ENCODE measurements around the gene MYO1G.

MYO1G gene

GRCh38 chr7:44973610-44974401, 5.0 kb downstream of the MYO1G start:
- no peak overlapping the region for H4K8ac ChIP-seq (ENCODE audit: low read depth, low read length)
- no CpG with 5 or more reads among the region's 10 CpGs for WGBS, 2 donors (ENCODE audit: extremely low coverage in 2 of 2, insufficient read length in 2 of 2, insufficient replicate concordance in 1 of 2)
- no peak overlapping the region for H3K4ac ChIP-seq (ENCODE audit: low read length)

GRCh38 chr7:44972562-44972961, 6.3 kb downstream of the MYO1G start:
- H3K18ac ChIP-seq (ENCODE audit: low read length), result no peak overlapping the region
- H3K14ac ChIP-seq (ENCODE audit: low read length), result no peak overlapping the region
- no peak overlapping the region for H2BK12ac ChIP-seq (ENCODE audit: low read length)
- peaks cover 0 to 4% of the 10 kb centered on the region in 2 donors for H3K4me1 ChIP-seq (ENCODE audit: control insufficient read depth in 2 of 2, insufficient read depth in 1 of 2, low read depth in 1 of 2, low read length in 2 of 2)
- H3K4me3 ChIP-seq (ENCODE audit: low read length in 2 of 2), result no peak overlapping the region
- no peak overlapping the region for H3K23ac ChIP-seq (ENCODE audit: low read depth, low read length, poor library complexity)
- no peaks in the 10 kb centered on the region for H3K9me3 ChIP-seq (replicated peaks in 1 of 2; ENCODE audit: control insufficient read depth in 2 of 2, insufficient read depth in 1 of 2, low read depth in 1 of 2, low read length in 2 of 2)
- H3K9ac ChIP-seq (ENCODE audit: low read depth, low read length, poor library complexity), result no peak overlapping the region
- H3K27me3 ChIP-seq (ENCODE audit: control insufficient read depth in 3 of 3, insufficient read depth in 3 of 3, low read depth in 1 of 3, low read length in 3 of 3), result peaks cover 0 to 6% (median 0%) of the 10 kb centered on the region in 3 experiments
- peak overlapping the region; percentile 76 for H2AFZ ChIP-seq (ENCODE audit: low read length)
- no peak for DNase-seq (ENCODE audit: low spot score)
- no peak overlapping the region for H4K91ac ChIP-seq (ENCODE audit: low read depth, low read length, poor library complexity)
- H3K36me3 ChIP-seq (replicated peaks in 1 of 2; ENCODE audit: control insufficient read depth in 2 of 2, insufficient read depth in 2 of 2, low read length in 2 of 2), result peaks cover 0 to 3% of the 10 kb centered on the region in 2 donors
- no CpG with 5 or more reads among the region's 3 CpGs for WGBS, 2 donors (ENCODE audit: extremely low coverage in 2 of 2, insufficient read length in 2 of 2, insufficient replicate concordance in 1 of 2)
- H3K4ac ChIP-seq (ENCODE audit: low read length), result no peak overlapping the region
- H3K4me2 ChIP-seq (ENCODE audit: insufficient read depth, low read length, poor library complexity, severe bottlenecking), result no peak overlapping the region
- H2BK15ac ChIP-seq (ENCODE audit: low read length), result no peak overlapping the region
- H2BK5ac ChIP-seq (ENCODE audit: low read length), result no peak overlapping the region
- no peak overlapping the region for H3K27ac ChIP-seq (replicated peaks; ENCODE audit: low read length)
- H2AK5ac ChIP-seq (ENCODE audit: low read depth, low read length), result no peak overlapping the region
- no peaks in the 10 kb centered on the region for H3K79me1 ChIP-seq (ENCODE audit: low read depth, low read length)
- H2BK120ac ChIP-seq (ENCODE audit: low read depth, low read length), result no peak overlapping the region
- H4K8ac ChIP-seq (ENCODE audit: low read depth, low read length), result no peak overlapping the region

More at GRCh38 chr7:44973610-44974401, 5.0 kb downstream of the MYO1G start:
- H3K36me3 ChIP-seq (replicated peaks in 1 of 2; ENCODE audit: control insufficient read depth in 2 of 2, insufficient read depth in 2 of 2, low read length in 2 of 2), result peaks cover 0 to 3% of the 10 kb centered on the region in 2 donors
- H2BK15ac ChIP-seq (ENCODE audit: low read length), result no peak overlapping the region
- H2AFZ ChIP-seq (ENCODE audit: low read length), result no peak overlapping the region
- H3K4me3 ChIP-seq (ENCODE audit: low read length in 2 of 2), result no peak overlapping the region
- no peak overlapping the region for H3K18ac ChIP-seq (ENCODE audit: low read length)
- H3K4me2 ChIP-seq (ENCODE audit: insufficient read depth, low read length, poor library complexity, severe bottlenecking), result no peak overlapping the region
- H3K14ac ChIP-seq (ENCODE audit: low read length), result no peak overlapping the region
- no peak overlapping the region for H2BK12ac ChIP-seq (ENCODE audit: low read length)
- H2BK5ac ChIP-seq (ENCODE audit: low read length), result no peak overlapping the region
- no peak overlapping the region for H2AK5ac ChIP-seq (ENCODE audit: low read depth, low read length)
- peaks cover 1% of the 10 kb centered on the region for H3K79me1 ChIP-seq (ENCODE audit: low read depth, low read length)
- H3K27me3 ChIP-seq (ENCODE audit: control insufficient read depth in 3 of 3, insufficient read depth in 3 of 3, low read depth in 1 of 3, low read length in 3 of 3), result peaks cover 0 to 6% (median 0%) of the 10 kb centered on the region in 3 experiments
- no peak overlapping the region for H2BK120ac ChIP-seq (ENCODE audit: low read depth, low read length)
- DNase-seq (ENCODE audit: low spot score), result no peak
- H3K4me1 ChIP-seq (ENCODE audit: control insufficient read depth in 2 of 2, insufficient read depth in 1 of 2, low read depth in 1 of 2, low read length in 2 of 2), result peaks cover 0 to 4% of the 10 kb centered on the region in 2 donors
- no peak overlapping the region for H4K91ac ChIP-seq (ENCODE audit: low read depth, low read length, poor library complexity)
- no peak overlapping the region for H3K27ac ChIP-seq (replicated peaks; ENCODE audit: low read length)
- no peak overlapping the region for H3K9ac ChIP-seq (ENCODE audit: low read depth, low read length, poor library complexity)
- no peaks in the 10 kb centered on the region for H3K9me3 ChIP-seq (replicated peaks in 1 of 2; ENCODE audit: control insufficient read depth in 2 of 2, insufficient read depth in 1 of 2, low read depth in 1 of 2, low read length in 2 of 2)
- H3K23ac ChIP-seq (ENCODE audit: low read depth, low read length, poor library complexity), result no peak overlapping the region

DNA sequence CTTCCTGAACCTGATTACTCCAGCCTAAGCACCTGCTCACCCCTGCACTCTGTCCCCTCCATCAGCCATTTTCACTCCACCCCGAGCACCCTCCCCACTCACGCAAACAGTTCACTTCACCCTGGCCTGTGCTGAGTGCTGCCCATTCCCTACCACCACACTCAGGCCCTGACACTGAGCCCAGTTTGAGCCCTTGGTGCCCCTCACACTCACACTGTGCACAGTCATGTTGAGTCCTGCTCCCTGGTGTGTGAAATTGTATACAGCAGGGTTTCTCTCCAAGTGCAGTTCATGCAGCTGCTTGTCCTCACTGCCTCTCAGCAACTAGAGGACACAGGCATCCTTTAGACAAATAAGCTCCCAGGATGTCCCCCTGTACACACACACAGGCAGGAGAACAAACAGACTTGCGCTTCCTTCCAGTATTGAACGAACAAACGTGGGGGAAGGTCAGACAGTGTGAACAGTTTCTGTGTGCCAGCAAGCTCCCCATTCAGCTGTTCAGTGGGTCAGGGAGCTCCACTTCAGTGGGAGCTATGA, 6.8 kb downstream of the MYO1G start:
- H3K36me3 ChIP-seq (replicated peaks in 1 of 2; ENCODE audit: control insufficient read depth in 2 of 2, insufficient read depth in 2 of 2, low read length in 2 of 2), result peaks cover 0 to 3% of the 10 kb centered on the region in 2 donors
- H3K4ac ChIP-seq (ENCODE audit: low read length), result no peak overlapping the region
- H2AFZ ChIP-seq (ENCODE audit: low read length), result peak overlapping the region; percentile 76
- H3K23ac ChIP-seq (ENCODE audit: low read depth, low read length, poor library complexity), result no peak overlapping the region
- H3K9me3 ChIP-seq (replicated peaks in 1 of 2; ENCODE audit: control insufficient read depth in 2 of 2, insufficient read depth in 1 of 2, low read depth in 1 of 2, low read length in 2 of 2), result no peaks in the 10 kb centered on the region
- no peak overlapping the region for H3K4me2 ChIP-seq (ENCODE audit: insufficient read depth, low read length, poor library complexity, severe bottlenecking)
- WGBS, 2 donors (ENCODE audit: extremely low coverage in 2 of 2, insufficient read length in 2 of 2, insufficient replicate concordance in 1 of 2), result no CpG with 5 or more reads among the region's 5 CpGs
- H3K4me1 ChIP-seq (ENCODE audit: control insufficient read depth in 2 of 2, insufficient read depth in 1 of 2, low read depth in 1 of 2, low read length in 2 of 2), result peaks cover 0 to 4% of the 10 kb centered on the region in 2 donors
- no peak overlapping the region for H2BK12ac ChIP-seq (ENCODE audit: low read length)
- no peak overlapping the region for H4K91ac ChIP-seq (ENCODE audit: low read depth, low read length, poor library complexity)
- H4K8ac ChIP-seq (ENCODE audit: low read depth, low read length), result no peak overlapping the region
- no peaks in the 10 kb centered on the region for H3K79me1 ChIP-seq (ENCODE audit: low read depth, low read length)
- H3K27ac ChIP-seq (replicated peaks; ENCODE audit: low read length), result no peak overlapping the region
- H2BK15ac ChIP-seq (ENCODE audit: low read length), result peak overlapping the region; percentile 3
- H3K9ac ChIP-seq (ENCODE audit: low read depth, low read length, poor library complexity), result peak overlapping the region; percentile 25
- H2BK5ac ChIP-seq (ENCODE audit: low read length), result no peak overlapping the region
- H2AK5ac ChIP-seq (ENCODE audit: low read depth, low read length), result no peak overlapping the region
- H3K27me3 ChIP-seq (ENCODE audit: control insufficient read depth in 3 of 3, insufficient read depth in 3 of 3, low read depth in 1 of 3, low read length in 3 of 3), result peaks cover 0 to 6% (median 0%) of the 10 kb centered on the region in 3 experiments
- no peak overlapping the region for H2BK120ac ChIP-seq (ENCODE audit: low read depth, low read length)
- H3K4me3 ChIP-seq (ENCODE audit: low read length in 2 of 2), result no peak overlapping the region
- DNase-seq (ENCODE audit: low spot score), result no peak
- H3K14ac ChIP-seq (ENCODE audit: low read length), result no peak overlapping the region
- no peak overlapping the region for H3K18ac ChIP-seq (ENCODE audit: low read length)

- no peak overlapping the region for H2BK5ac ChIP-seq (ENCODE audit: low read length)
- no peak overlapping the region for H3K14ac ChIP-seq (ENCODE audit: low read length)
- no peaks in the 10 kb centered on the region for H3K9me3 ChIP-seq (replicated peaks in 1 of 2; ENCODE audit: control insufficient read depth in 2 of 2, insufficient read depth in 1 of 2, low read depth in 1 of 2, low read length in 2 of 2)
- peak overlapping the region; percentile 25 for H3K9ac ChIP-seq (ENCODE audit: low read depth, low read length, poor library complexity)
- H3K27ac ChIP-seq (replicated peaks; ENCODE audit: low read length), result no peak overlapping the region
- H2BK12ac ChIP-seq (ENCODE audit: low read length), result no peak overlapping the region
- no peak overlapping the region for H2AFZ ChIP-seq (ENCODE audit: low read length)
- H3K4ac ChIP-seq (ENCODE audit: low read length), result no peak overlapping the region
- no peak overlapping the region for H2BK15ac ChIP-seq (ENCODE audit: low read length)
- H3K18ac ChIP-seq (ENCODE audit: low read length), result no peak overlapping the region
- no peak overlapping the region for H4K91ac ChIP-seq (ENCODE audit: low read depth, low read length, poor library complexity)
- WGBS, 2 donors (ENCODE audit: extremely low coverage in 2 of 2, insufficient read length in 2 of 2, insufficient replicate concordance in 1 of 2), result no CpG with 5 or more reads among the region's 10 CpGs
- peaks cover 0 to 4% of the 10 kb centered on the region in 2 donors for H3K4me1 ChIP-seq (ENCODE audit: control insufficient read depth in 2 of 2, insufficient read depth in 1 of 2, low read depth in 1 of 2, low read length in 2 of 2)
- peaks cover 0 to 6% (median 0%) of the 10 kb centered on the region in 3 experiments for H3K27me3 ChIP-seq (ENCODE audit: control insufficient read depth in 3 of 3, insufficient read depth in 3 of 3, low read depth in 1 of 3, low read length in 3 of 3)
- peak overlapping the region; percentile 75 for H3K23ac ChIP-seq (ENCODE audit: low read depth, low read length, poor library complexity)
- peaks cover 0 to 3% of the 10 kb centered on the region in 2 donors for H3K36me3 ChIP-seq (replicated peaks in 1 of 2; ENCODE audit: control insufficient read depth in 2 of 2, insufficient read depth in 2 of 2, low read length in 2 of 2)
- H2AK5ac ChIP-seq (ENCODE audit: low read depth, low read length), result peak overlapping the region; percentile 27
- no peak overlapping the region for H2BK120ac ChIP-seq (ENCODE audit: low read depth, low read length)
- no peak overlapping the region for H3K4me2 ChIP-seq (ENCODE audit: insufficient read depth, low read length, poor library complexity, severe bottlenecking)
- no peak for DNase-seq (ENCODE audit: low spot score)
- H4K8ac ChIP-seq (ENCODE audit: low read depth, low read length), result peak overlapping the region; percentile 54
- no peak overlapping the region for H3K4me3 ChIP-seq (ENCODE audit: low read length in 2 of 2)
- no peaks in the 10 kb centered on the region for H3K79me1 ChIP-seq (ENCODE audit: low read depth, low read length)
These were observed 7.5 kb downstream of the MYO1G start for GRCh38 chr7:44971188-44971901.

All from neuronal stem cell (in vitro differentiated cells).